ENCODE results near the gene BMP5.
A peak's percentile ranks its signal among the peaks of the same experiment; 100 is the strongest.

BMP5 gene

GRCh38 chr6:55872866-55873265 lies 2.5 kb downstream of the BMP5 start:
- no peak for DNase-seq (ENCODE audit: low spot score)

- no peak for DNase-seq (ENCODE audit: low spot score)
These were observed 5.1 kb downstream of the BMP5 start for GRCh38 chr6:55870181-55870813.

DNA sequence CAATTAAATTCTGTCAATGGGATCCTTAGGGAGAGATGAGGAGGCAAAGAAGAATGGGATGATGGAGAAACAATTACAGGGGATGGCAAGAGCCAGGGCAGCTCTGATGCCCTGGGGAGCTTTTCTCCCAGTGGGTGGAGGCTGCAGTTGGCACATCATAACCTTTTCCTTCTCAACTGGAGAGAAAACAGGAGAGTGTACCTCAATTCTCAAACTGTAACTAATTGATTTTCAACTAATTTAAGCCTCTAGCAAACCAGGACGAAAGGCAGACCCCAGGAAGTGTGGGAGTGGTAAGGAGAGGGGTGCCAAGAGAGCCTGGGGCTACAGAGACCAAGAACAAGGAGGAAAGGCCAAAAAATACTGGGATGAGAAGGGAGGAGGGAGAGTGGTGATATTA lies 5.7 kb downstream of the BMP5 start:
- DNase-seq (ENCODE audit: low spot score) = no peak

GRCh38 chr6:55868771-55869479 lies 6.5 kb downstream of the BMP5 start:
- no peak for DNase-seq (ENCODE audit: low spot score)

DNA sequence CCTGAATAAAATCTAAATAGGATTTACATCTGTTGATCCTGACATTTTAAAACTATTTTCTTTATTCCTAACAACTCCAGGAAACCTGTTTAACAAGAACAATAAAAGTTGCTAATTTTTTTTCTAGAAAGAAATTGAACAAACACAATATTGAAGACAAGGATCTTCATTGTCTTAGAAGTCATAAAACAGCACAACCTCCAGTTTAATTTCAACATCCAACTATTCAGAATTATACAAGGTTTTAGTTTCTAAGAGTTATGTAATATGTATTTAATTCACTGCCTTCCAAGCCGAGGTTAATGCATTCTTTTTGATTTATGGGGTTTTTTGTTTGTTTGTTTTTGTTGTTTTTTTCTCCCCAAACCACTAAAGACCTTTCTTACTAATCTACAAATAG lies 7.2 kb downstream of the BMP5 start:
- DNase-seq (ENCODE audit: low spot score) = no peak

DNA sequence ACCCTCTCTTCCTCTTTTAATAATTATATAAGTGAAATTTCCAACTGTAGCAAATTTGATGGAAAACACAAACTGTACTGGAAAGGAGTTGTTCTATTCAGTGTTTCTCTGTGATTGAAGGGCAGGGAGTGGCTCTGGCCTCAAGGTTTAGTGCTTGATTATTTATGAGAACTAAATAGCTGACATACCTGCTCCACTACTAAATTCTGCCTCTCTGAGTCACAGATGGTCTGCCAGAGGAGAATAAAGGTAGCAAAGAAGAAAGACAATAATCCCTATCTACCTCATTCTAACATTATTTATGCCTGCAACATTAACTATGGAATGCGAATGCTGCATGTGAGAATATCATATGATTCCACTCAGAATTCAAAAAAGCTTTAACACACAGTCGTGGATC lies 9.3 kb downstream of the BMP5 start:
- no peak for DNase-seq (ENCODE audit: low spot score)

- DNase-seq (ENCODE audit: low spot score) = no peak
These were observed 22.1 kb downstream of the BMP5 start for GRCh38 chr6:55853008-55854001.

DNA sequence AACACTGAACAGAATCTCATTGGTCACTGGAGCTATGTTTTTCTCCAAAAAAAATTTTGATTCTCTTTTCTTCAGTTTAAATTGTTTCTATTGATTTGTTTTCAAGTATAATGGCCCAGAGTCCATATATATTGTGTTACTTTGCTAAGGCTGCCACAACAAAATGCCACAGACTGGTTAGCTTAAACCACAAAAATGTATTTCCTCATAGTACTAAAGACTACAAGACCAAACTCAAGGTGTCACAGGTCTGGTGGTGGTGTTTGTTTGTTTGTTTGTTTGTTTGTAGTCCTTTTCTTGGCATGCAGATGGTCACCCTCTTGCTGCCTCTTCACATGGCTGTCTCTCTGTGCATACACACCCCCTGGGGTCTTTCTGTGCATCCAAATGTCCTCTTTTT lies 34.0 kb downstream of the BMP5 start:
- DNase-seq (ENCODE audit: low spot score) = no peak

DNA sequence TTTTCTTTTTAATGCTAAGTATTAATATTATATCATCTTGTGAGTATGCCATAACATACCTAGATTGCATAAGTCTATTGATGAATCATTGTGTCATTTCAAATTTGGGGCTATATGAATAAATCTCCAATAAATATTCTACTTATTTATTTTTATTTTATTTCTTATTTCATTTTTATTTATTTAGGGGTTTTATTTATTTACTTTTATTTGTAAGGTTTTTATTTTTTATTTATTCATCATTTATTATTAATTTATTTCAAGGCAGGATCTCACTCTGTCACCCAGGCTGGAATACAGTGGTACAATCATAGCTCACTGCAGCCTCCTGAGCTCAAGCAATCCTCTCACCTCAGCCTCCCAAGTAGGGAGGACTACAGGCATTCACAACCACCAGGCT lies 36.3 kb downstream of the BMP5 start:
- no peak for DNase-seq (ENCODE audit: low spot score)

DNA sequence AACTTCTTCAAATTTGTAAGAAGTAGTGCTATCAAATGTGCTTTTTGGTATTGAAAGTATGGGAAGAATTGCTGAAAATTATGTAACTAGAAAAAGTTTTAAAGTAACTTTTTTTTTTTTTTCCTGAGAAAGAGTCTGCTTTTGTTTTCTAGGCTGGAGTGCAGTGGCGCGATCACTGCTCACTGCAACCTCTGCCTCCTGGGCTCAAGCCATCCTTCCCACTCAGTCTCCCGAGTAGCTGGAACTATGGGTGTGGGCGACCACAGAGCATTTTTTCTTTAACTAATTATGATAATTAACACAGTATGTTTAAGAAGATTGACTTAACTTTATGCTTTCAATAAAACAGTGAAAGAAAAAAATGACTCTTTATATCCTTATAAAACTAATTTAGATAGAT lies 38.4 kb downstream of the BMP5 start:
- DNase-seq (ENCODE audit: low spot score) = no peak

DNA sequence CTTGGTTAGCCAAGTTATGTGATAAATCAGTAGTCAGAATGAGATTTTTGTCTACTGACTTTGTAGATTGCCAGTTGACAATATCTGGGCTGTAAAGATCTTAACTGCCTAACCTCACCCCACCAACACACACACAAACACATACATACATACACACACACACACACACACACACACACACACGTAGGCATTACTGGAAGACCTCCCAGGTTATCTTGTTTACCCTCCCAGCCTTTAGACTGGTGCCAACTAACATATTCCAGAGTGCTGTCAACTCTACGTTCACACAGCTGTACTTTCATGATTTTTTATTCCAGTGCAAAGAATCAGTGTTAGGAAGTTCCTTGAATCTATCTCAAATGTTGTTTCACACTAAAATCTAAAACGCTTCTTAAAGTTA lies 38.9 kb downstream of the BMP5 start:
- no peak for DNase-seq (ENCODE audit: low spot score)

GRCh38 chr6:55835220-55835619 lies 40.2 kb downstream of the BMP5 start:
- DNase-seq (ENCODE audit: low spot score) = no peak

DNA sequence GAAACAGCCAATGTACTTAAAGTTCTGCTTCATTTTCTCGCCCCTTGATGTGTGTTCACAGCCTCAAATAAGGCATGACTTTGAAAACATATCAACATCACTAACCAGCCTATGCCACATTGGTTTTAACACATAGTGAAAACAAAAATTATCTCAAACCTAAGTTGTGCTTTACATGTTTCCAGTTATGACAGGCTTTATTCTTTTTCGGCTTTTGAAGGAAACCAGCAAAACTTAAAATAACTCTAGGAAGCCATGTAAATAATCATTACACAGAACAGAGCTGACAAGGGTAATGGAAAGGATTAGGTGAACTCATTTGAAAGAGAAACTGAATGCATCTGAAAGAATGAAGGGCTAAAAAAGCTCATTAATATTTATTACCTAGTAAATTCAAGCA lies 42.1 kb downstream of the BMP5 start:
- DNase-seq (ENCODE audit: low spot score) = no peak

- no peak for DNase-seq (ENCODE audit: low spot score)
These were observed 47.4 kb downstream of the BMP5 start for GRCh38 chr6:55827818-55828522.

DNA sequence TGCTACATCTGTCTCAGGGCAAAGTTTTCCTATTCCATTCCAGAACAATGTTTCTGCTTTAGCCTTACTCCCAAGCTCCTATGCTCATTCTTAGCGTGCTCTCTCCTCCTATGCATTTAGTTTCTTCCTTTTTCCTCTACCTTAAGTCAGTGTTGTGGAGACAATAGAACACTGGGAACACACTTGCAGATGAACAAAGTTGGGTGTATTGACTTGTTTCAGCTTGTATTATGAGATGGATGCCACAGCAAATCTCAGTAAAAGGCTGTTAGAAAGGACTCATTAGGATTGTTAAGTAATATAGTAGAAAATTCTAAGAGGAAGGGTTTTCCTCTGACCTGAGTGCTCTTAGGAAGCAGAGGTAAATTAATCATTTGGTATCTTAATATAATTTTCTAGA lies 48.4 kb downstream of the BMP5 start:
- DNase-seq (ENCODE audit: low spot score) = no peak

DNA sequence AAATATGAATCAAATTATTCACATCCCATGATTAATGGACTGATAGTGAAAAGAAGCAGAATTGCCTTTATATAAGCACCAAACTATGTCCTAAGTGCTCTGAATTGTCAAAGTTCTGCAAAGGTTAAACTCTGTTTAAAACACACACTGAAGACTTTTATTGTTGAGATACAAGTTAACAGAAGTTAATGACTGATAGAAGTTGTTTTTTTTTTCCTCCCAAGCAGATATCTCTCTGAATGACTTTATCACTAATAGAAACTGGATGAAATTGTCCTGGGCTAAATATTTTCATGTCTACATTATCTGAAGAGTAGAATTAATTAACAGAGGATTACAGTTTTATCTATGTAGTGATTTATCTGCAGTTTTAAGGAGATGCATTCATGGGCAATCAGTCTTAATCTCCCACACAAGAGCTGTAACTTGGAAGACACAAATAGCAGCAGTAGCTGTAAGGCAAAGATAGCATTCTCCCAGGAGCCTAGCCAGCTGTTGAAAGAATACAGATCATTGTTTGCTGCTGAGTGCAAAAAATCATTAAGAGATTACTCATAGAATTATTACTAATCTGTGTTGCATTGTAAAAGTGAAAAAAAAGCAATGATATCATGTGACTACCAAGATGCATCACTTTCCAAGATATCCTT lies 49.9 kb downstream of the BMP5 start:
- DNase-seq (ENCODE audit: low spot score) = peak; percentile 1

DNA sequence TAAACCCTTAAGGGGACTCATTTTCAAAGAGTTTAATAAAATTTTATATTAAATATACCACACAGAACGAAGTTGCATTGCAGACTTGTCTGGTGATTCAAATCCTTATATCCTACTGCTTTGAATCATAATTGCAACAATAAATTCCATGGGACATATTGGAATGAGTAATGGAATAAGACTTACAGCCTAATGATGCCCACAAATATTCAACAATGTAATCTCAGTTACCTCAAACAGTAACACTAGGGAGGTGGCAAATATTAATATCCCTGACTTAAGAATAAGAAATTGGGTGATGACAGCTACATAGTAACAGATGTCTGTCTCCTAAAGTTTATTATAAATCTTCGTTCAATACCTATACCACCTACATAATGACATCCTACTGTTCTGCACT lies 52.6 kb downstream of the BMP5 start:
- no peak for DNase-seq (ENCODE audit: low spot score)

GRCh38 chr6:55822005-55822404 lies 53.4 kb downstream of the BMP5 start:
- DNase-seq (ENCODE audit: low spot score) = no peak

DNA sequence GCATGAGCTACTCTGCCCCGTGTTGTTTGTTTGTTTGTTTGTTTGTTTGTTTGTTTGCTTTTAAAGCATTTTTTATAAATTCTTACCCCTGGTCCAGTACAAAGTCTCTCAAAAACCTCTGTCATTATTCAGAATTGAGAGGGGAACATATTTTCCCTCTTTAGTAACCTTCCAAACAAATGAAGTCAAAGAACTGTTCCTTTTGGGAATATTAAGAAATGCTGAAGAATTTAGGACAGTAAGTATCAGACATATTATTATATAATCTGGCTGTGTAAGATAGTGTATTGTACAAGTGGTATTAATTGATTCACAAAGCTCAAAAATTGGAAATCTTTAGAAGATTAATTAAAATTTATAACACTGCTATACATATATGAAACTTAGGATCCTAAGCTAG lies 54.7 kb downstream of the BMP5 start:
- DNase-seq (ENCODE audit: low spot score) = no peak

DNA sequence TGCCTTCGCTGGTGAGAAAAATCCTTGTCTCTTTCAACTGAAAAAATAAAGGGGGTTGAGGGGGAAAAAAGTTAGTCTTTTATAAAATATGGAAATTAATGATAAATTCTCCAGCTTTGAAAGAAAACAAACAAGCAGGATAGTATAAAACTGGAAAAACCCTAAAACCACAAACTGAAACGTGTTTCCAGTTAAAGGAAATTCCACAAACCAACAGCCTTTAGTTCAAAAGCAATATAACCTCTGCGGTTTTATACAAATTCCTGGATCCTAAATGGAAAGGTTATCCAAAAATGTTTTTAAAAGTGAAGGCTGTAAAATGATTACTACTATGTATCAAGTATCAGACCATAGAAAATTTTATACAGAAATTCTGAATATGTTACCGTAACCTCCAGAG lies 55.6 kb downstream of the BMP5 start:
- DNase-seq (ENCODE audit: low spot score) = no peak

DNA sequence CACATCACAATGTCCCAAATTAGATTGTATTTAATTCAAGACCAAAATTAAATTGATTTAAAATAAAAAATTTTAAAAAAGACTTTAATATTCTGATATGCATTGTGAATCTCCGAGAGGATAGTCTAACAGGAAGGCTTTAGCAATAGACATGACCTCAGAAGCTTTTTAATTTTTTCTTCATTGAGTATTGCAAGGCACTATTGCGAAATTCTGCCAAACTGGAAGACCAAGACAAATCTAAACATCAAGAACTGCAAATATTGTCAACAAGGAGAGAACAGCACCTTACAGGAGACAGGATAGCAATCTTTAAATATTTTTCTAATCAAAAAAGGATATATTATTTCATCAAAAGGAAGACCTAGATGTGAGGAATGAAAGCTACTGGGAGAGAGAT lies 56.9 kb downstream of the BMP5 start:
- no peak for DNase-seq (ENCODE audit: low spot score)

DNA sequence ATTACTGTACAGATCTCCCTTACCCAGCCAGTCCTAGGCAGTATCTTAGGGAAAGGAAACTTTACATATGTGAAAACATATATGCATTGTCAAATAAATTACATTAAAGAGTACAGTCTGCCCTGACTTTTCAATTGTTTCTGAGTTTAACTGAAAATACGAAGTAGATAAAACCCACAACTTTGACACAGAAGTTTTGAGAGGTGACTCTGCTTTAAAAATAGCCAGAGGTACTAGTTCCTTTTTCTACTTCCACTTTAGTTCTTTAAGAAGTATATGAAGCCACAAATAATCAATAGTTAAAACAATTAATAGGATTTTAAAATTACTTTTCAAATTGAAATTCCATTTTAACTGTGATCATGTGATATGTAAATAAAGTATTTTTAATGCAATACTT lies 62.9 kb downstream of the BMP5 start:
- no peak for DNase-seq (ENCODE audit: low spot score)
